Measurements from ENCODE around the gene SYTL5.
"Not testable (repeated sequence)": the region's sequence is repeated elsewhere in the genome, so short reads cannot be mapped to it uniquely, and the experiment has no call there.

SYTL5 gene

DNA sequence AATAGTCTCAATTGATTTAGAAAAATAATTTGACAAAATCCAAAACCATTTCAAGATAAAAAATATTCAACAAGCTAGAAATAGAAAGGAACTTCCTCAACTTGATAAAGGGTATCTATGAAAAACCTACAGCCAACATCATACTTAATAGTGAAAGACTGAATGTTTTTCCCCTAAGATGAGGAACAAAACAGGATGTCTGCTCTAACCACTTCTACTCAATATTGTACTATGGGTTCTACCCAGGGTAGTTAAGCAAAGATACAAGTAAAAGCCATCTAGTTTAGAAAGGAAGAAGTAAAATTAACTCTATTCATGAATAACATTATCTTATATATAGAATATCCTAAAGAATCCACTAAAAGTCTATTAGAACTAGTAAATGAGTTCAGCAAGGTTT, 21.5 kb upstream of the SYTL5 start:
- Histone ChIP-seq H3K27ac (ENCODE audit: low read length) (no peak overlapping the region), H3K36me3 (ENCODE audit: insufficient read depth, low read length) (no peaks in the 10 kb centered on the region), H3K79me2 (ENCODE audit: insufficient read depth, low read length) (no peaks in the 10 kb centered on the region), H2AFZ (ENCODE audit: low read depth, low read length) (no peak overlapping the region), H3K9me3 (ENCODE audit: insufficient read depth, low read length, severe bottlenecking) (no peaks in the 10 kb centered on the region), H3K9ac (ENCODE audit: low read depth, low read length) (no peak overlapping the region), H3K4me2 (ENCODE audit: insufficient read depth, low read length) (no peak overlapping the region), H3K4me3 (ENCODE audit: low read depth in 1 of 2, low read length in 2 of 2) (no peak overlapping the region), H4K20me1 (ENCODE audit: insufficient read depth, low read length) (no peaks in the 10 kb centered on the region), H3K4me1 (ENCODE audit: insufficient read depth, low read length) (no peaks in the 10 kb centered on the region), H3K27me3 (ENCODE audit: insufficient read depth, low read length, poor library complexity) (no peaks in the 10 kb centered on the region)
- no peak for ATAC-seq (ENCODE audit: insufficient read depth, low read depth)
- no peak for DNase-seq
- no peak for TF ChIP-seq EZH2 (IDR thresholded peaks at IDR 0.05; ENCODE audit: borderline replicate concordance, low read depth, low read length, severe bottlenecking)
- TF ChIP-seq, protein P1, sequence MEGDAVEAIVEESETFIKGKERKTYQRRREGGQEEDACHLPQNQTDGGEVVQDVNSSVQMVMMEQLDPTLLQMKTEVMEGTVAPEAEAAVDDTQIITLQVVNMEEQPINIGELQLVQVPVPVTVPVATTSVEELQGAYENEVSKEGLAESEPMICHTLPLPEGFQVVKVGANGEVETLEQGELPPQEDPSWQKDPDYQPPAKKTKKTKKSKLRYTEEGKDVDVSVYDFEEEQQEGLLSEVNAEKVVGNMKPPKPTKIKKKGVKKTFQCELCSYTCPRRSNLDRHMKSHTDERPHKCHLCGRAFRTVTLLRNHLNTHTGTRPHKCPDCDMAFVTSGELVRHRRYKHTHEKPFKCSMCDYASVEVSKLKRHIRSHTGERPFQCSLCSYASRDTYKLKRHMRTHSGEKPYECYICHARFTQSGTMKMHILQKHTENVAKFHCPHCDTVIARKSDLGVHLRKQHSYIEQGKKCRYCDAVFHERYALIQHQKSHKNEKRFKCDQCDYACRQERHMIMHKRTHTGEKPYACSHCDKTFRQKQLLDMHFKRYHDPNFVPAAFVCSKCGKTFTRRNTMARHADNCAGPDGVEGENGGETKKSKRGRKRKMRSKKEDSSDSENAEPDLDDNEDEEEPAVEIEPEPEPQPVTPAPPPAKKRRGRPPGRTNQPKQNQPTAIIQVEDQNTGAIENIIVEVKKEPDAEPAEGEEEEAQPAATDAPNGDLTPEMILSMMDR (IDR thresholded peaks at IDR 0.05; ENCODE audit: borderline replicate concordance, extremely low read depth, low read length, poor library complexity, severe bottlenecking), result no peak

DNA sequence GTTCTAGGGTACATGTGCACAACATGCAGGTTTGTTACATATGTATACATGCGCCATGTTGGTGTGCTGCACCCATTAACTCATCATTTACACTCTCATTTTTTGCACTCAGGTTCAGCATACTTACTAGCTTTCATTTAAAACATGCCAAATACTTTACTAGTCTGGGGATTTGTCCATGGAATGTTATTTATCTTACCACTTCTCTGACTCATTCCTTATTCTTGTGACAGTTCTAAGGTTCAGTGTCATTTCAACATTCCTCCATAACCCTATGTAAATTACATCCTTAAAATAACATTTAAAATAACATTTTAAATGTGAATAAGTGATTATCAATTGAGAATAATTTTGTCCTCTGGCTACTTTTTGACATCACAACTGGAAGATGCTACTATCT, 19.5 kb upstream of the SYTL5 start:
- H3K27ac ChIP-seq (ENCODE audit: low read length), result no peak overlapping the region
- no peaks in the 10 kb centered on the region for H3K27me3 ChIP-seq (ENCODE audit: insufficient read depth, low read length, poor library complexity)
- H3K9me3 ChIP-seq (ENCODE audit: insufficient read depth, low read length, severe bottlenecking), result no peaks in the 10 kb centered on the region
- H2AFZ ChIP-seq (ENCODE audit: low read depth, low read length), result no peak overlapping the region
- H3K4me1 ChIP-seq (ENCODE audit: insufficient read depth, low read length), result no peaks in the 10 kb centered on the region
- no peaks in the 10 kb centered on the region for H4K20me1 ChIP-seq (ENCODE audit: insufficient read depth, low read length)
- no peak overlapping the region for H3K4me2 ChIP-seq (ENCODE audit: insufficient read depth, low read length)
- H3K9ac ChIP-seq (ENCODE audit: low read depth, low read length), result no peak overlapping the region
- H3K36me3 ChIP-seq (ENCODE audit: insufficient read depth, low read length), result no peaks in the 10 kb centered on the region
- TF ChIP-seq EZH2 (IDR thresholded peaks at IDR 0.05; ENCODE audit: borderline replicate concordance, low read depth, low read length, severe bottlenecking), result no peak
- TF ChIP-seq, protein P1 (IDR thresholded peaks at IDR 0.05; ENCODE audit: borderline replicate concordance, extremely low read depth, low read length, poor library complexity, severe bottlenecking), result no peak
- ATAC-seq (ENCODE audit: insufficient read depth, low read depth), result no peak
- DNase-seq, result no peak
- H3K79me2 ChIP-seq (ENCODE audit: insufficient read depth, low read length), result no peaks in the 10 kb centered on the region
- H3K4me3 ChIP-seq (ENCODE audit: low read depth in 1 of 2, low read length in 2 of 2), result no peak overlapping the region

DNA sequence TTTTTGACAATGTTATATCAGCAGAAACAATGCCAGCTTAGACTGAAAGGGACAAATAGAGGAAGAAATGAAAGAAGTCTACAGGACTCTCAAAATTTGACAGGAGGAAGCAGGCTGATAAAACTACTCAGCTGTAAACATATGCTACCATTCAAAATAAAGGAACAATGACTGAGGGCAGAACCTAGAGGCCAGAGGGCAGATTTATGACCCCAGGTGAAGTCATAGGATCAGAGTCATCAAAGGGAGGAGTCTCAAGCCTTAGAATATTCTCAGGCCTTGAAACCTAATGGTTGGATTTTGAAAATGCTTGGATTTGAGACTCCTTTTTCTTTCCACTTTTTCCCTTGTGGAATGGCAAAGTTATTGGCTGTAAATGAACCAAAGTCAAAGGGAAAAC, 17.0 kb upstream of the SYTL5 start:
- H2AFZ ChIP-seq (ENCODE audit: low read depth, low read length), result no peak overlapping the region
- DNase-seq, result no peak
- H3K27ac ChIP-seq (ENCODE audit: low read length), result no peak overlapping the region
- no peak overlapping the region for H3K4me2 ChIP-seq (ENCODE audit: insufficient read depth, low read length)
- H3K36me3 ChIP-seq (ENCODE audit: insufficient read depth, low read length), result no peaks in the 10 kb centered on the region
- no peak overlapping the region for H3K4me3 ChIP-seq (ENCODE audit: low read depth in 1 of 2, low read length in 2 of 2)
- no peaks in the 10 kb centered on the region for H4K20me1 ChIP-seq (ENCODE audit: insufficient read depth, low read length)
- no peaks in the 10 kb centered on the region for H3K4me1 ChIP-seq (ENCODE audit: insufficient read depth, low read length)
- no peaks in the 10 kb centered on the region for H3K79me2 ChIP-seq (ENCODE audit: insufficient read depth, low read length)
- ATAC-seq (ENCODE audit: insufficient read depth, low read depth), result no peak
- H3K9ac ChIP-seq (ENCODE audit: low read depth, low read length), result no peak overlapping the region
- TF ChIP-seq EZH2 (IDR thresholded peaks at IDR 0.05; ENCODE audit: borderline replicate concordance, low read depth, low read length, severe bottlenecking), result no peak
- TF ChIP-seq, protein P1 (IDR thresholded peaks at IDR 0.05; ENCODE audit: borderline replicate concordance, extremely low read depth, low read length, poor library complexity, severe bottlenecking), result no peak
- no peaks in the 10 kb centered on the region for H3K27me3 ChIP-seq (ENCODE audit: insufficient read depth, low read length, poor library complexity)
- no peaks in the 10 kb centered on the region for H3K9me3 ChIP-seq (ENCODE audit: insufficient read depth, low read length, severe bottlenecking)

DNA sequence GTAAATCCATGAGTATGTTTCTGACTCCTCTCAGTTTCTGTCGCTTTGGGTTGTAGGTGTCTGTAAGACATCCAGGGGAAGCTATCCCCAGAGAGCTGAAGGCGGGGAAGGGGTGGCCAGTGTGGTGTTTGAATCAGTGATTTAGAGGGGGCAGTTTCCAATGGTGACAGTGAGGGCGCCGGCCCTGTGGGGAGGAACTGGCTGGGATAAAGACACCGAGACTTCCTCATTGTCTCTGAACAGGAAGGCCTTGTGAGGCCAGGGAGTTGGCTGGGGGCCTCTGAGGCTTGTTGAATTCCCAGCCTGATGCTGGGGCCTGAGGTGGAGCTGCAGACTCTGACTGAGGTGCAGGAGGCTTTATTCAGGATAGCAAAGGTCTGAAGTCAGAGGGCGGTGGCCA, 15.1 kb upstream of the SYTL5 start:
- not testable (repeated sequence) for H3K27ac ChIP-seq (ENCODE audit: low read length); H3K27me3 ChIP-seq (ENCODE audit: insufficient read depth, low read length, poor library complexity); H4K20me1 ChIP-seq (ENCODE audit: insufficient read depth, low read length); H3K9ac ChIP-seq (ENCODE audit: low read depth, low read length); DNase-seq; H2AFZ ChIP-seq (ENCODE audit: low read depth, low read length); H3K9me3 ChIP-seq (ENCODE audit: insufficient read depth, low read length, severe bottlenecking); H3K79me2 ChIP-seq (ENCODE audit: insufficient read depth, low read length); ATAC-seq (ENCODE audit: insufficient read depth, low read depth); H3K4me3 ChIP-seq (ENCODE audit: low read depth in 1 of 2, low read length in 2 of 2); H3K36me3 ChIP-seq (ENCODE audit: insufficient read depth, low read length); H3K4me2 ChIP-seq (ENCODE audit: insufficient read depth, low read length); H3K4me1 ChIP-seq (ENCODE audit: insufficient read depth, low read length)
